B cell (primary cell): Measurements from ENCODE around the gene TMEM256.

Experiments
- EZH2 ChIP-seq: IDR thresholded peaks from 2 replicates; pipeline ENCODE4 v1.6.1; 2012; ENCODE audit warnings: borderline replicate concordance, low read depth, mild to moderate bottlenecking, moderate library complexity, low read length; ENCODE audit not compliant: insufficient read depth, poor library complexity, severe bottlenecking
- TF ChIP-seq, protein P1 (sequence below): fragments of 200-600 bp; IDR thresholded peaks from one replicate; pipeline ENCODE4 v1.8.0; 2022; ENCODE audit warnings: antibody characterized with exemption, mild to moderate bottlenecking

DNA sequence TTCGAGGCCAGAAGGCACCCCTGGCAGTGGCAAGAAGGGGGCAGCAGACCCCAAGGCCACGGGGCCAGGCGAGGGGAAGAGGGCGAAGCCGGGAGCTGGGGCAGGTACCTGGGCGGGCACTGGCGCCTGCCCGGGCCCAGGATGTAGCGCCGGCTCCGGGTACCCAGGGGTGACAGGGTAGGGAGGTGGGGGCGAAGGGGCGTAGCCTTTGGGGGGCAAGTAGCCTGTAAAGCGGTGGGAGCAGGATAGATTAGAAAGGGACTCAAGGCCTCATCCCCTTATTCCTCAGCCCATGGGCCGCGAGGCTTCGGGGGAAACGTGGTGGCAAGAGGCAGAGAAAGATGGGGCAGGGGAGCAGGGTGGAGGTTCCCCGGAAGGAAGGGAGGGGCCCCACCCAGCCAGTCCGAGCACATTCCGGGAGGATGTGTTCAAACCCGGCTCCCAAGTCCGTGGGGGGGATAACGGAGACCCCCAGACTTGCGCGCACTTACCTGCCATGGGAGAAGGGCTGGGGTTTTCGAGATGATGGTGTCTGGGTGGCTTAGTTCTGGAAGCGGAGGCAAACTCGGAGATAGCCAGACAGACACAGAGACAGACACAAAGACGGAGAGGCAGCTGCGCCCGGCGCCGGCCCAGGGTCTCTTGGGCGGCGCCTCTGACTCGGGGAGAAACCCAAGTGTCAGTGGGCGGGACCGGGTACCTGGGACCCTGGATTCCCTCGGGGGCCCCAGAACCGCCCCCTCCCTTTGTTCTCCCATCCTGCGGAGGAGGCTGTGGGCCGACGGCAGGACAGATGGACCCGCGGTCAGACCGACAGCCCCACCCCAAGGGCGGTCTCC, 10.1 kb downstream of the TMEM256 start:
- TF ChIP-seq, protein P1, sequence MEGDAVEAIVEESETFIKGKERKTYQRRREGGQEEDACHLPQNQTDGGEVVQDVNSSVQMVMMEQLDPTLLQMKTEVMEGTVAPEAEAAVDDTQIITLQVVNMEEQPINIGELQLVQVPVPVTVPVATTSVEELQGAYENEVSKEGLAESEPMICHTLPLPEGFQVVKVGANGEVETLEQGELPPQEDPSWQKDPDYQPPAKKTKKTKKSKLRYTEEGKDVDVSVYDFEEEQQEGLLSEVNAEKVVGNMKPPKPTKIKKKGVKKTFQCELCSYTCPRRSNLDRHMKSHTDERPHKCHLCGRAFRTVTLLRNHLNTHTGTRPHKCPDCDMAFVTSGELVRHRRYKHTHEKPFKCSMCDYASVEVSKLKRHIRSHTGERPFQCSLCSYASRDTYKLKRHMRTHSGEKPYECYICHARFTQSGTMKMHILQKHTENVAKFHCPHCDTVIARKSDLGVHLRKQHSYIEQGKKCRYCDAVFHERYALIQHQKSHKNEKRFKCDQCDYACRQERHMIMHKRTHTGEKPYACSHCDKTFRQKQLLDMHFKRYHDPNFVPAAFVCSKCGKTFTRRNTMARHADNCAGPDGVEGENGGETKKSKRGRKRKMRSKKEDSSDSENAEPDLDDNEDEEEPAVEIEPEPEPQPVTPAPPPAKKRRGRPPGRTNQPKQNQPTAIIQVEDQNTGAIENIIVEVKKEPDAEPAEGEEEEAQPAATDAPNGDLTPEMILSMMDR, result no peak
- no peak for TF ChIP-seq EZH2
